Stimulated activated CD4-positive, alpha-beta T cell treated with anti-CD3 and anti-CD28 coated beads, Interleukin-4, amount 100 ng/mL, for 48 hours (primary cell): ENCODE results near the gene RPS26.
A peak's percentile ranks its signal among the peaks of the same experiment; 100 is the strongest.
"Not testable (repeated sequence)": the region's sequence is repeated elsewhere in the genome, so short reads cannot be mapped to it uniquely, and the experiment has no call there.

Experiments
- DNase-seq, 2 donors: peaks; one replicate each; pipeline ENCODE4 v3.0.0-alpha.2; 2020; ENCODE audit warnings: low read depth in 2 of 2

The RPS26 gene

DNA sequence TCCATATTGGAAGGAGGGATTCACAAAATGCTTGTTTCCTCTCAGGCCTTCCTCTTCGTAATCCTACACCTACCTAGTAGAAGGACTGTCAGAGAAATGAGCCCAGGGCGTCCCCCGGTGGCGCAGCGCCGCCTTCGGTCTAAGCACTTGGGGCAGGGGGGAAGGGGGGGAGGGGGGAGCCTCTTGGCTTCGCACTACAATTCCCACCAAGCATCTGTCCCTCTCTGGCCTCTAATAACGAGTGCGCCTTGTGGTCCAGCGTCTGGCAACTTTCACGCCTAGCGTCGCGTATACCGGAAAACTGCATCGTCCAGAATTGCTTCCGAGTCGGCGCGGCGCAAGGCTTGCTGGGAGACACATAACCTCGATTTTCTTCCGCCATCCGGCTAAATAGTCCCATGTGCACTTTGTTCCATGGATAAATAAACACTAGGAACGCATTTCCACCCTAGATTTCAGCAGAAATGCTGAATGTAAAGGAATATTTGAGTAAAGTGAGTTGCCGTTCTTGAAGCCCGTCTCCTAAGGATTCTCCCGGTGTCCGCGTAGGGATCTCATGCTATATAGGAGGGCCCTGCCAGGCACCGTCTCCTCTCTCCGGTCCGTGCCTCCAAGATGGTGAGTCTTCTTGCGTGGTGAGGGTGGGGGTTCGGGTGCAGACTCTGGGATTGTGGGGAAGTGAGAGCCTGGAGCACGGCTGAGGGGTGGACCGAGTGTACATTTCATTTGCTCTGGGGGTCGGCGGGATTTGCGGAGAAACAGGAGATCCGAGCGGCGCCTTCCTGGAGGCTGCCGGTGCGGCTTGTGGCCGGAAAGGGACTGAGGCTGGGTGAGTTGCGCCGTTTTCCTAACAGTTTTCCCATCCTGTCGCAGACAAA, at the start of gene RPS26:
RPS26 (plus strand) TSS at position 367 of the 878 bp plus-strand sequence; CDS start at position 616, 249 bp downstream.
- peak; percentile 80 to 89 for DNase-seq

DNA sequence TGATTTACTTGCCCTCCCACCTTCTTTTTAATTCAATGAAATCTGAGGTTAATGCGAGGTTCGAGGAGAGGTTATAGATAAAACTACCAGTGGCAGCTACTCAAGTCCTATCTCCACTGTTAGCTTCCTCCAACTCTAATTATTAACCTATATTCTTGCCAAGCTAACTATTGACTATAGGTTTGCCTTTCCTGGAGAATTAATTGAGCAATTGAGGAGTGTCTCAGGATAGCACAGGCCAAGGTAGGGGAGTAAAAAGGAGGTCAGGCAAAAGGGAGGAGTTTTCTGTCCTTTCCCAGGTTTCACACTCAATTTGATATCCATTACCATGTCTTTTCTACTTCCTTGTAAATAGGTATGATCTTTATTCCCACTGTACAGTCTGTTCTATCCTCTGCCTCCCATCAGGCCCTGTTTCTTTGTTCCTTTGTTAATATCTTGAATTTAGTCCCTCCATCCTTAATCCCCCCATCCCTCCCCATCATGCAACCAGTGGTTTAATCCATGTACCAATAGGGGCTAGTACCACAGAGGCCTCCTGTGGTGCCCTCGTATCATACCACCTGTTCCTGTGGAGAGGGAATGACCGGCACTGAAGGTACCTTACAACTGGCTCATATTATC, 48.4 kb upstream of the RPS26 start:
- no peak for DNase-seq

DNA sequence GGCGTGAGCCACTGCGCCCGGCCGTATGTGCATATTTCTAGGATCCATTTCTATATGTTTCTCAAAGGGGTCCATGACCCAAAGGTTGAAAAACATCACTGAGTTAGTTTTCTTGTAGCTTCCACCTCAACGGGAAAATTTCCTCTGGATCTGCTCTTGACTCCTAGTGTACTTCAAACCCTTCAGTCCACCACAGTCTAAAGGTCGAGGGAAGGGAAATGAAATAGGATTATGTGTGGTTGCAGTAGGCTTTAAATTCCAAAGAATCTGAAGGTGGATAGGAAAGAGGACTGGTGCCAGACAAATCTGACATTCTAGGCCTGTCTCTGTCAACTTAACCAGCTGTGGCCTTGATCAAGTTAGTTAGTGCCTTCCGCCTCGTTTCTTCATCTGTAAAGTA, 46.4 kb upstream of the RPS26 start:
- DNase-seq, result no peak

DNA sequence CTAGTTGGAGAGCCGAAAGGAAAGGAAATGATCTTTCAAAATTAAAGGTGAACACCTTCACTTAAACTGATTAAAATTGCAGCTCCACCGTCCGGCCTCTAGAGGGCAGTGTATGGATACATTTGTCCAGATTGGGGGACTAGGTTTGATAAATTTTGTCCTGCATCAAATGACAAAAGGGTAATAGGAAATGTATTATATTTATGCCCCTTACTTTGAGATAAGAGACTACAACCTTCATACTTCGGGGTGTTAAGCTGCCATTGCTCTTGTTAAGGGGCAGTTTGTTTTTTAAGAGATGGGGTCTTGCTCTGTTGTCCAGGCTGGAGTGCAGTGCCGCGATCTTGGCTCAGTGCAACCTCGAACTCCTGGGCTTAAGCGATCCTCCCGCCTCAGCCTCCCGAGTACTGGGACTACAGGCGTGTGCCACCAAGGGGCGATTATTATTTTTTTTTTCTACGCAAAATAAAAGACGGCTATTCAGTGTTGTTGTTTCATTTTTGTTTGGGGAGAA, 45.5 kb upstream of the RPS26 start:
- DNase-seq, result peak; percentile 32 to 34

DNA sequence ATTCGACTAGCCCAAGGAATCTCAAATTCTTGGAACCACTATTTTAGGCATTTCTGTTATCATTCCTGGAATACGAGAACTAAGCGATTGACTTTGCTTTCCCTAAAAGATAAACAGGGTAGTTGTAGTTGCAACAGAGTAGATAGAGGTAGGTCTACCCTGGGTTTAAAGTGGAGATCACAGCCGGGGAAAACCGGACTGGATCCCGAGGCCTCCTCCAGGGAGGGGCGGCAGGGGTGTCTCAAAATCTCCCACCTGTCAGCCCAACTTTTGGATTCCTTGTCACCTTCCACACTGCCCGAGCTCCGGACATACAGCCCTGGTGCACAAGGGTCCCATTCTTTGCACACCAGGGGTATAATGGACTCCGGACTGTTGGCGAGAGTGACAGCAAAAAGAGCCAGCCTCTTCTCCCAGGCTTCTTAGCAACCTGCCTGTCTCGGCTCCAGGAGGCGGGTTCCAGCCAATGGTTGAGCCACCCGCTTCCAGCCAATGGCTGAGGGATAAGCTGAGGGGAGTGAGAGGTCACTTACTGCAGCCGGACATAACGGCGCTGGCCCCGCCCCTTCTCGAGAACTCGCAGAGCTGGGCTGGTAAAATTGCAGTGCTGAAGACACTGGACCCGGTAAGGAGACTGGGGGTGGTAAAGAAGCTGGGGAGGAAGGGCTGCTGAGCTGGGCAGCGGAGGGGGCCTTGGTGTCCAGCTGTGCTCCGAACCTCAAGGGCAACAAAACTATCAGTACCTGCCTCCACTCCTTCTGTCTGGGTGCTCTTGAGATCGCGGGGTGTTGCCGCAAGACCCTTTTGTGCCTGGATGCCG, 44.8 kb upstream of the RPS26 start, which contains the start of gene SUOX:
SUOX (plus strand) TSS at position 562 of the 820 bp plus-strand sequence. CDS start 4,946 bp downstream, outside the sequence.
- DNase-seq, result peak in 1 of 2 donors; percentile 28

DNA sequence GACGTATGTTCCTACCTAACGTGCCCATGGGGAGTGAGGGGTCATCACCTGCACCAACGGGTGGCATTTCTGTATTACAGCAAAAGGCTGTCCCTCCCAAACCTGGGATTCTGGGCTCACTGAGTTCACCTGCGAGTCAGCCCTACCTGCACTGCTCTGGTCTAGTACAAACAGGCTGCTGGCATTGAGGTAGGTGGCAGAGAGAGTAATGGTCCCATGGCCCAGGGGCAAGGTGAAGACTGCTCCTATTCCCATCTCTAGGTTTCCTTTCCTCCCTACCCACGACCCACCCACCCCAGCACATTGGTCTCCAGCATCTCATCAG, 44.2 kb upstream of the RPS26 start:
- no peak for DNase-seq

DNA sequence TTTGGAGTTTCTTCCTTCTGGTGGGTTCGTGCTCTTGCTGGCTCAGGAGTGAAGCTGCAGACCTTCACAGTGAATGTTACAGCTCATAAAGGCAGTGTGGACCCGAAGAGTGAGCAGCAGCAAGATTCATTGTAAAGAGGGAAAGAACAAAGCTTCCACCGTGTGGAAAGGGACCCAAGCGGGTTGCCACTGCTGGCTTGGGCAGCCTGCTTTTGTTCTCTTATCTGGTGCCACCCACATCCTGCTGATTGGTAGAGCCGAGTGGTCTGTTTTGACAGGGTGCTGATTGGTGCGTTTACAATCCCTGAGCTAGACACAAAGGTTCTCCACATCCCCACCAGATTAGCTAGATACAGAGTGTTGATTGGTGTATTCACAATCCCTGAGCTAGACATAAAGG, 42.2 kb upstream of the RPS26 start:
- not testable (repeated sequence) for DNase-seq

DNA sequence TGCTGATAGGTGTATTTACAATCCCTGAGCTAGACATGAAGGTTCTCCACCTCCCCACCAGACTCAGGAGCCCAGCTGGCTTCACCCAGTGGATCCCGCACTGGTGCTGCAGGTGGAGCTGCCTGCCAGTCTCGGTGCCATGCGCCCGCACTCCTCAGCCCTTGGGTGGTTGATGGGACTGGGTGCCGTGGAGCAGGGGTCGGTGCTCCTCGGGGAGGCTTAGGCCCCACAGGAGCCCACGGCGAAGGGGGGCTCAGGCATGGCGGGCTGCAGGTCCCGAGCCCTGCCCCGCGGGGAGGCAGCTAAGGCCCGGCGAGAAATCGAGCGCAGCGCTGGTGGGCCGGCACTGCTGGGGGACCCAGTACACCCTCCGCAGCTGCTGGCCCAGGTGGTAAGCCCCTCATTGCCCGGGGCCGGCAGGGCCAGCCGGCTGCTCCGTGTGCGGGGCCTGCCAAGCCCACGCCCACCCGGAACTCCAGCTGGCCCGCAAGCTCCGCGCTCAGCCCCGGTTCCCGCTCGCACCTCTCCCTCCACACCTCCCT, 41.6 kb upstream of the RPS26 start:
- not testable (repeated sequence) for DNase-seq

DNA sequence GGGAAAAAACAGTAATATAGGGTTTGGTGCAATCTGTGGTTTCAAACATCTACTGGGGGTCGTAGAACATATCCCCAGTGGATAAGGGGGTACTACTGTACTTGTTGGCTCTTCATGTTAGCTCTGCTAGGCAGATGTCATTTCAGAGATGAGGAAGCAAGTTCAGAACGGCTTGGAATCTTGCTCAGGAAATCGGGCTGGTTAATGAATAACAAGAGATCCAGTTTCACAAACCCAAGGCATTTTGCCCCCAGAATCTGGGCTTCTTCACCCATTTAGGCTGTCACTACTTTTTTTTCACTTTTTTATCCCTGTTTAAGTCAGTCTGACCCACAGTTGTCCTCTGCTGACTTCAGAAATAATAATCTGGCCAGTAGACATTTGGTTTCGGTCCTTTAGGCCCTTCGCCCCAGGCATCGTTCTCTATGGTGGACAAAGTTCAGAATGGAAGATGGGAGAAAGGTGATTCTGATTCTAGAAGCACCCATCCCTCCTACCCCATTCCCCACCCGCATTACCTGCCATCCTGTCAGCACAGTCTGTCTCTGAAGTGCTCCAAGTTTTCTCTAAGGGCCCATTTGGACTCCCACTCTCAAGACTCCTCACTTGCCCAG, 40.1 kb upstream of the RPS26 start:
- no peak for DNase-seq

DNA sequence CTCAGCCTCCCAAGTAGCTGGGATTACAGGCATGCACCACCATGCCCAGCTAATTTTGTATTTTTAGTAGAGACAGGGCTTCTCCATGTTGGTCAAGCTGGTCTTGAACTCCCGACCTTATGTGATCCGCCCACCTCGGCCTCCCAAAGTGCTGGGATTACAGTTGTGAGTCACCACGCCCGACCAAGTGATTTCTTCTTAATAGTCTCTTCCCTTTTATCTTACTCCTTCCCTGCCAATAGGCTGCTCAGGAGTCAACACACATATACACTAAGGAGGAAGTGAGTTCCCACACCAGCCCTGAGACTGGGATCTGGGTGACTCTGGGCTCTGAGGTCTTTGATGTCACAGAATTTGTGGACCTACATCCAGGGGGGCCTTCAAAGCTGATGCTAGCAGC, 38.3 kb upstream of the RPS26 start:
- DNase-seq, result not testable (repeated sequence)

DNA sequence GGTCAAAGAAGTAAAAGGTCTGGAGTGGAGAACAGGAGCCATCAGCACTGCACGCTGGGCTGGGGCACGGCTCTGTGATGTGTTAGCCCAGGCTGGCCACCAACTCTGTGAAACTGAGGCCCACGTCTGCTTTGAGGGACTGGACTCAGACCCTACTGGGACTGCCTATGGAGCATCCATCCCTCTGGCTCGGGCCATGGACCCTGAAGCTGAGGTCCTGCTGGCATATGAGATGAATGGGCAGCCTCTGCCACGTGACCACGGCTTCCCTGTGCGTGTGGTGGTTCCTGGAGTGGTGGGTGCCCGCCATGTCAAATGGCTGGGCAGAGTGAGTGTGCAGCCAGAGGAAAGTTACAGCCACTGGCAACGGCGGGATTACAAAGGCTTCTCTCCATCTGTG, 37.5 kb upstream of the RPS26 start:
- DNase-seq, result no peak

DNA sequence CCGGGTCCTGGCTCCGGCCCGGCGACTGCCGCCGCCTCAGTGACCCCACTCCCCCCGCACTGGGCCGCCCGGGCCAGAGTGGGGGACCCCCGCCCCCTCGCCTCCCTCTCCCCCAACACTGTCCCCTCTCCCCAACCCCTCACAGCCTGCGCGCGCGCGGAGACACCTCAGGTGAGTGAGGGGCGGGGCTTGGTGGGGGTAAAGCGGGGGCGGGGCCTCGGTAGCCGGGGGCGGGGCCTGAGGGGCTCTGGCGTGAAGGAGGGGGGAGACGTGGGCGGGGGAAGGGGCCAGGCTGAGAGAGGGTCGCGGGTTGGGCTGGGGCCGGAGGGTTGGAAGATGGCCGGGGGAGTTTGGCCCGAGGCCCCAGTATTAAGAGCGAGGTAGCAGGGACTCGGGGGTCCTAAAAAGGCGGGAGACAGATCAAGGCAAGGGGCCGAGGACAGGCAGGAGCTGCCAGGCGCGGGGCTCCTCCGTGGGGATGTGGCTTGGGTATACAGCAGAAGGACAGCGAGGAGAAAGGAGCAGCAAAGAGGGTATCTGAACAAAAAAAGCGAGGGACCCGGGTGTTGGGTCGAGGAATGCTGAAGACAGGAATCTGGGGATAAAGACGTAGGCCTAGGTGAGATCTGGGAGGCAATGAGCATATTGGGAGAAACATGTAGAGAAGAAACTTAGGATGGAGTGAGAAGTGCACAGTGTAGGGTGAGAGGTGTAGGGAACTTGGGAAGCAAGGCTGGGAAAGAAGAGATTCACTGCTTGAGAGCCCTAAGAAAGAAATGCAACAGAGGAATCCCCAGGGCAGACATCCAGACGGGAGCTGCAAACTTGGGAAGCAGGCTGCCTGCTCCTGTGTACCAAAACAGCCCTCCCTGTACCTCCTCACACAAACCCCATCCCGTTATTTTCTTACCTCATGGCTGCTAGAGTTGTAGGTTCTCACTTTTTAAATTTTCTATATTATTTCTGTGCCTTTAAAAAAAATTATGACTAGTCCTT, 33.9 kb upstream of the RPS26 start:
- peak; percentile 63 to 67 for DNase-seq

DNA sequence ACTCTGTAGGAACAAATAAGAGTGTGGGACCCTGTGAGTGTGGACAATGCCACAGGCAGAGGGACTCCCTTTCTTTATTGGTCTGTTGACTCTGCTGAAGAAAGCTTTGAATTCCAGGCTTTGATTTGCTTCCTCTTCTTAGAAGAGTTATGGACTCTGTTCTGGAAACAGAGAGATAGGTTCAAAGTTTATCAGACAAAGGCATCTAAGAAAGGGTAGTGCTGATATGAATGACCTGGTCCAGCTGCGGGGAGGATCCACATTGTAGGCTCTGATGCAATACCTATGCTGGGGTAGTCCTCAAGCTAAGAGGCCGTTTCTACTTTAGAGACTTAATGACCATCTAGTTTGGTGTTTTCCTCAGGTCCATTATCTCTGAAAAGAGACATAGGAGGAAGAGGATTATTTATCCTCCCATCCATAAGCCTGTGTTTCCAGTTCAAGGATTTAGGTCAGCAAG, 31.6 kb upstream of the RPS26 start:
- DNase-seq, result no peak

DNA sequence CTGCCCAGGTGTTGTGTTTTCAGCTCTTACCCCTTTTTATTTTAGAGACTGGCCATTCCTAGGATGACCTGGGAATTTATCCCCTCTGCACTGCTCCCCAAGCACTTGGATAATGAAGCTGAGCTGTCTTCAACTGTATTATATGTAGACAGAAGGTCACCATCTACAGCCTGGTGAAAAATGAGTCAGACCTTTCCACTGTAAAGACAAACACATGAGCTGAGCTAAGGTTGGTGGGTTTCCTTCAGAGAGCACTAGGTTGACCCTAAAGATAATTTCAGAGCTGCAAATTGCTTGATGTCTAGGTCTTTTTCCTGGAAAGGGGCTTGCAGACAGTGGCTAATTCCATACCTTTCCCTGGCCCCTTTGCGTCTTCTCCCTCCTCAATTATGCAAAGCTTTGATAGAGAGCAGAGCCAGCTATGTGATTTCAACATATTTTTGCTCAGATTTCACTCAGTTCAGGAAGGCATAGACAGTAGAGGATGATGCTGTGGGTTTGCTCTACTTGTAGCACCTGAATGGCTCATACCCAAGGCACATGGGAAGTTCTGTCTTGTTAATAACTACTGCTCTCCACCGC, 30.1 kb upstream of the RPS26 start:
- DNase-seq, result no peak

DNA sequence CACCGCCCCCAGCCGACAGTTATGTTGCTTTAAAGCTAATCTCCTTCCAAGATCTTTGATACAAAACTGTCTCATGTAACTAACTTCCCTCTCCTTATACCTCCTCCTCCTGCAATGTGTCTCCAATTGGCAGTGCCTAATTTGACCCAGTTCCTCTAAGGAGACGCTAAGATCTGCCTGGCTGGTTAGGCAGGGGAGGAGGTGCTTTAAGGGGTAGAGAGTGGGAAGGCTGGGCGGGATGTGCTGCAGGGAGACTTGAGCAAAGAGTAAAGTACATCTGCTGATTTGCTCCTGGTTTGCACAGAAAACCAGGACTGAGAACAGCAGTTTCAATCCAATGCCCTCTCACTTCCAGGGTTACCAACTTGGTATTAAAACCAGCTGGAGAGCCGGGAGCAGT, 28.2 kb upstream of the RPS26 start:
- DNase-seq, result no peak

DNA sequence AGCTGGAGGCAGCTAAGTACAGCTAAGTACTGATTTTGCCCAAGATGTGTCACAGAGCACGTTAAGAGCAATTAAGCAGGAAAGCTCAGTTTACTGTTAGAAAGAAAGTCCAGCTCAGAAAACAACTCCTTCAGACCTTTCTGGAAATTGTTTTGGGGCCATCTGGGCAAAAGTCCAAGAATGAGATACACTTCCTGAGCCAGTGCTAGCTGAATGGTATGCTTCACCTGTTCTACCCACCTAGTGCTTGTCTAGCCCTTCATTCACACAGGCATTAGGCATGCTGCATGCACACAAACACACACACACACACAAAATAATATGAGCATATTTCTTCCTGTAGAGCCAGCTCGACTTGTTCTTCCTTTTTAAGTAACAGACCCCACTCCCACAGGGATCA, 27.5 kb upstream of the RPS26 start:
- no peak for DNase-seq

DNA sequence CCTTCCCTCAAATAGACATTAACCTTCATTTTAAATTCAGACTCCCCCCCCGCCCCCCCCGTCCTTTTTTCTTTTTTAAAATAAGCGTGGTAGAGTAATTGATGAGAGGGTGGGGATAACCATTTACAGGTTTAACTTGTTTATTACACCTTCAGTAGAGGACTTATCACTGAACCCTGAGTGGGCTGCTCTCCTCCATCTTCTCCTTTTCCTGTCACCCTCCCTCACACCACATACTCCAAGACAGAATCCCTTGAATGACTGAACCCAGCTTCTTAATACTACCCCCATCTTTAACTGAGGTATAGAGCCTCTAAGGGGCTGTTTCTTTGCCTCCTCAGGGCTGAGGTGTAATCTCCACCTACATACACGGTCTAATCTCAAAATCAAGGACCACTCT, 24.5 kb upstream of the RPS26 start:
- no peak for DNase-seq

DNA sequence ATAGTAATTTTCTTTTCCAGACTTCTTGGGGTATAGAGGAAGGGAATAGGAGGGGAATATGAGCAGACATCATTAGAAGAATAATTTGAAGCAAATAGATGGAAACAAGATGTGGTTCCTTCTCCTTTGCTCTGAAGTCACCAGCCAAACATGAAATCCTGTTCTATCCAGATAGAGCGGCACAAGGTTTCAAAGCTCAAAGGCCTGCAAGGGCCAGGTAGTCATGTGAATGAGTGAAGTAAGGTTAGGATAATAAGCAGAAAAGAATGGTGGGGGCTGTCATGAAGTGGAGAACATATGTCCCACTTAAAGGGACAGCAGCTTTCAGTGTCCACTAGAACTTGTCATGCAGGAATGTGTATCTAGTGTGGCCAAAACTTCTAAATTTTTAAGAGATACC, 23.4 kb upstream of the RPS26 start:
- DNase-seq, result no peak

DNA sequence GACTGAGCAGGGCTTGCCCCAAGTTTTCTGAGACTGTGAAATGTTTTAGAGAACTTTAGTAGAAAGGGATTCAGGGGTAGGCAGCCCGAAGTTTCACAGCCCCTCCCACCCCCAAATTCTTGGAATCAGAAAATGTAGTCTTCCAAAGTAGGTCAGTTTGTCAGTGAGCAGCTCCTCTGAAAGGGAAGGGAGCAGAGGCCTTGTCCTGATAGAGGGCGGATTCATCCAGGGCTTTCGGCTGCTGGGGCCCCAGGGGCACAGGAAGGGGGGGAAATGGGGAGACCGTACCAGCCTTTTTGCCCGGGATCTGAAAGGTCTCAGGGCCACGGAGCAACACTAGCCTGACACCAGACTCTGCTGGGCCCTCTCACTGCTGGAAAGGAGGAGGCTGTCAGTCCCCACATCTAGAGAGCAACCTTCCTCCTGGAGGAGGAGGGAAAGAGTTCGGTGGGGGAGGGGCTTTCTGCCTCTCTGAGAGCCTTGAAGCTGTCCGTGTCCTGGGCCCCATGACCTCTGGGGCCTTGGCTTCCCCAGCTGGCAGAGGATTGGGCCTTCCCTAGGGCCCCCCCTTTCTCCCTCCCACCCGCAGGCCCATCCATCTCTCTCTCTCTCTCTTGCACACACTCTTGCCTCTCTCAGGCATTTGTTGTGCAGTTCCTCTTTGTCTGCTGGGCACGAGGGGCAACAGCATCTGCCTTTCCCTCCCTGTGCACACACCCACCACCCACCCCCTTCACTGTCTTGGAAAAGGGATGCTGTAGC, 21.1 kb upstream of the RPS26 start, which contains the start of gene IKZF4:
IKZF4 (plus strand) TSS at position 621 of the 762 bp plus-strand sequence. CDS start 451 bp downstream, outside the sequence.
- no peak for DNase-seq
